PC-9 (cell line): ENCODE measurements around the gene C10orf53.

Experiments used
- CTCF ChIP-seq: fragments of 200-600 bp; sonication (generic); conservative IDR thresholded peaks from 2 replicates; pipeline ENCODE4 v1.6.1; 2017; ENCODE audit warnings: mixed run types, antibody characterized with exemption, mild to moderate bottlenecking, moderate library complexity
- EZH2 ChIP-seq: fragments of 200-600 bp; sonication (generic); IDR thresholded peaks from 2 replicates; pipeline ENCODE4 v1.8.0; 2017; ENCODE audit warnings: antibody characterized with exemption, low read depth

- TF ChIP-seq EZH2 (no peak), CTCF (no peak)
These were observed 46.0 kb upstream of the C10orf53 start for GRCh38 chr10:49633327-49634068.
